Liver (tissue), 9 donors: ENCODE measurements around the gene DSCAML1. TPM values are rescaled to one million over a fixed set of nuclear protein-coding genes. Genes with fewer than 3 reads are reported as not detected.

Experiments
- DNase-seq: peaks from one replicate; pipeline ENCODE4 v3.0.0-alpha.2; 2017; ENCODE audit warnings: low spot score
- H3K27ac ChIP-seq, 2 donors: one replicate each; pipeline ENCODE4 v1.7.0; 2013; ENCODE audit warnings: inconsistent platforms in 2 of 2, low read length in 2 of 2, control low read depth in 1 of 2, low read depth in 1 of 2, mild to moderate bottlenecking in 1 of 2
- H3K27me3 ChIP-seq, 4 donors: one replicate each; pipeline versions ENCODE4 v1.6.1 to v1.7.0; 2013; ENCODE audit warnings: low read length in 3 of 4, inconsistent platforms in 1 of 4, mild to moderate bottlenecking in 1 of 4, moderate library complexity in 1 of 4; ENCODE audit not compliant: control insufficient read depth in 4 of 4, insufficient read depth in 4 of 4
- H3K36me3 ChIP-seq, 4 donors: one replicate each; pipeline versions ENCODE4 v1.6.1 to v1.7.0; 2013; ENCODE audit warnings: low read length in 3 of 4, mild to moderate bottlenecking in 3 of 4, low read depth in 1 of 4, moderate library complexity in 1 of 4; ENCODE audit not compliant: control insufficient read depth in 4 of 4, insufficient read depth in 3 of 4
- H3K4me1 ChIP-seq, 4 donors: one replicate each; pipeline versions ENCODE4 v1.6.1 to v1.7.0; 2013; ENCODE audit warnings: low read length in 3 of 4, mild to moderate bottlenecking in 3 of 4, moderate library complexity in 1 of 4; ENCODE audit not compliant: control insufficient read depth in 4 of 4, insufficient read depth in 4 of 4
- H3K4me3 ChIP-seq, 3 donors: one replicate each; pipeline versions ENCODE4 v1.6.1 to v1.7.0; 2013; ENCODE audit warnings: low read length in 3 of 3, control low read depth in 1 of 3, low read depth in 1 of 3, mild to moderate bottlenecking in 1 of 3
- H3K9ac ChIP-seq, 2 donors: one replicate each; pipeline ENCODE4 v1.7.0; 2013; ENCODE audit warnings: low read length in 2 of 2, mild to moderate bottlenecking in 2 of 2, moderate library complexity in 2 of 2, control low read depth in 1 of 2, low read depth in 1 of 2
- H3K9me3 ChIP-seq, 4 donors: one replicate each; pipeline versions ENCODE4 v1.6.1 to v1.7.0; 2013; ENCODE audit warnings: low read length in 3 of 4; ENCODE audit not compliant: control insufficient read depth in 4 of 4
- ATF3 ChIP-seq: IDR thresholded peaks from 2 replicates; pipeline ENCODE4 v1.6.1; 2016; ENCODE audit warnings: antibody characterized with exemption
- CTCF ChIP-seq: fragments of 150-350 bp; IDR thresholded peaks from 2 replicates; pipeline ENCODE4 v1.5.1; 2017; ENCODE audit warnings: improper control_type of control experiment, low read depth, low read length; ENCODE audit not compliant: missing input control
- EGR1 ChIP-seq, 2 donors: IDR thresholded peaks; 2 replicates each; pipeline ENCODE4 v1.6.1; 2016 to 2018; ENCODE audit warnings: antibody characterized with exemption in 2 of 2, low read depth in 2 of 2
- FOXA1 ChIP-seq: IDR thresholded peaks from 2 replicates; pipeline ENCODE4 v1.6.1; 2016; ENCODE audit warnings: antibody characterized with exemption
- FOXA2 ChIP-seq: IDR thresholded peaks from 2 replicates; pipeline ENCODE4 v1.6.1; 2016; ENCODE audit warnings: antibody characterized with exemption
- HNF4A ChIP-seq, 2 donors: conservative IDR thresholded peaks; 2 replicates each; pipeline ENCODE4 v1.6.1; 2016; ENCODE audit warnings: antibody characterized with exemption in 2 of 2, mild to moderate bottlenecking in 2 of 2
- JUND ChIP-seq, 2 donors: IDR thresholded peaks; 2 replicates each; pipeline ENCODE4 v1.6.1; 2016; ENCODE audit warnings: antibody characterized with exemption in 2 of 2
- NR2F2 ChIP-seq: IDR thresholded peaks from 2 replicates; pipeline ENCODE4 v1.6.1; 2016; ENCODE audit warnings: antibody characterized with exemption
- RAD21 ChIP-seq, 2 donors: IDR thresholded peaks; 2 replicates each; pipeline ENCODE4 v1.6.1; 2016; ENCODE audit warnings: antibody characterized with exemption in 2 of 2, mild to moderate bottlenecking in 2 of 2
- REST ChIP-seq: IDR thresholded peaks from 2 replicates; pipeline ENCODE4 v1.6.1; 2016; ENCODE audit warnings: antibody characterized with exemption, mild to moderate bottlenecking
- RXRA ChIP-seq, 2 donors: IDR thresholded peaks; 2 replicates each; pipeline ENCODE4 v1.6.1; 2017 to 2018; ENCODE audit warnings: antibody characterized with exemption in 2 of 2, mild to moderate bottlenecking in 1 of 2
- TAF1 ChIP-seq: conservative IDR thresholded peaks from 2 replicates; pipeline ENCODE4 v1.6.1; 2016; ENCODE audit warnings: antibody characterized with exemption, mild to moderate bottlenecking
- YY1 ChIP-seq: IDR thresholded peaks from 2 replicates; pipeline ENCODE4 v1.6.1; 2016; ENCODE audit warnings: antibody characterized with exemption, mild to moderate bottlenecking
- WGBS: extraction: QIAGEN DNeasy Blood & Tissue Kit; methylation state at CpG from one replicate; pipeline ENCODE4 v1.1.7; 2013; 5-methylcytosine and 5-hydroxymethylcytosine counted together
- polyA plus RNA-seq, 2 donors: library from polyadenylated mRNA; stranded (reverse) in 1 of 2; unstranded in 1 of 2; fragments of 200-250 nt in 1 of 2; fragments of >200 nt in 1 of 2; fragmentation: Nextera tagmentation in 1 of 2; extraction: Ambion mirVana in 1 of 2; gene quantifications; one replicate each; pipeline versions ENCODE4 v1.2.1 to v1.2.3, GENCODE V29; 2013 to 2015
- total RNA-seq, 2 donors: library from RNA; depleted of rRNA; stranded (reverse); fragments of >200 nt; gene quantifications; one replicate each; pipeline ENCODE4 v1.2.3, GENCODE V29; 2014
- TF ChIP-seq, protein P1 (sequence below): IDR thresholded peaks from 2 replicates; pipeline ENCODE4 v1.6.1; 2016; ENCODE audit warnings: antibody characterized with exemption
- TF ChIP-seq, protein P2 (sequence below): IDR thresholded peaks from 2 replicates; pipeline ENCODE4 v1.6.1; 2016; ENCODE audit warnings: antibody characterized with exemption
- donor health status: healthy.
- donor health status: healthy.
- donor health status: healthy.
- donor health status: healthy.
- donor health status: healthy.

DSCAML1 gene
- total and polyA plus RNA-seq, 4 donors, result 0.07 to 0.42 (median 0.20) TPM

GRCh38 chr11:117807482-117808327 is 10.7 kb upstream of the DSCAML1 start:
- H3K36me3 ChIP-seq, result no peaks in the 10 kb centered on the region
- no peak overlapping the region for H3K9ac ChIP-seq
- no peaks in the 10 kb centered on the region for H3K4me1 ChIP-seq
- peak; percentile 78 for DNase-seq
- H3K27me3 ChIP-seq, result no peaks in the 10 kb centered on the region
- H3K27ac ChIP-seq, result no peak overlapping the region
- H3K9me3 ChIP-seq, result no peaks in the 10 kb centered on the region
- WGBS, result 53% methylated on average over 22 of the region's 22 CpGs
- H3K4me3 ChIP-seq, result no peak overlapping the region
- TF ChIP-seq, protein P1, sequence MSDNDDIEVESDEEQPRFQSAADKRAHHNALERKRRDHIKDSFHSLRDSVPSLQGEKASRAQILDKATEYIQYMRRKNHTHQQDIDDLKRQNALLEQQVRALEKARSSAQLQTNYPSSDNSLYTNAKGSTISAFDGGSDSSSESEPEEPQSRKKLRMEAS, result no peak
- TF ChIP-seq, protein P2, sequence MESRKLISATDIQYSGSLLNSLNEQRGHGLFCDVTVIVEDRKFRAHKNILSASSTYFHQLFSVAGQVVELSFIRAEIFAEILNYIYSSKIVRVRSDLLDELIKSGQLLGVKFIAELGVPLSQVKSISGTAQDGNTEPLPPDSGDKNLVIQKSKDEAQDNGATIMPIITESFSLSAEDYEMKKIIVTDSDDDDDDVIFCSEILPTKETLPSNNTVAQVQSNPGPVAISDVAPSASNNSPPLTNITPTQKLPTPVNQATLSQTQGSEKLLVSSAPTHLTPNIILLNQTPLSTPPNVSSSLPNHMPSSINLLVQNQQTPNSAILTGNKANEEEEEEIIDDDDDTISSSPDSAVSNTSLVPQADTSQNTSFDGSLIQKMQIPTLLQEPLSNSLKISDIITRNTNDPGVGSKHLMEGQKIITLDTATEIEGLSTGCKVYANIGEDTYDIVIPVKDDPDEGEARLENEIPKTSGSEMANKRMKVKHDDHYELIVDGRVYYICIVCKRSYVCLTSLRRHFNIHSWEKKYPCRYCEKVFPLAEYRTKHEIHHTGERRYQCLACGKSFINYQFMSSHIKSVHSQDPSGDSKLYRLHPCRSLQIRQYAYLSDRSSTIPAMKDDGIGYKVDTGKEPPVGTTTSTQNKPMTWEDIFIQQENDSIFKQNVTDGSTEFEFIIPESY, result no peak
- no peak for TF ChIP-seq TAF1
- TF ChIP-seq FOXA1, result no peak
- no peak for TF ChIP-seq FOXA2
- no peak for TF ChIP-seq JUND (IDR thresholded peaks at IDR 0.05)
- no peak for TF ChIP-seq ATF3
- TF ChIP-seq RAD21 (IDR thresholded peaks at IDR 0.05), result peak; percentile 86 to 87
- TF ChIP-seq CTCF, result peak; percentile 86
- TF ChIP-seq REST, result no peak
- no peak for TF ChIP-seq YY1
- no peak for TF ChIP-seq HNF4A (conservative IDR thresholded peaks at IDR 0.05)

DNA sequence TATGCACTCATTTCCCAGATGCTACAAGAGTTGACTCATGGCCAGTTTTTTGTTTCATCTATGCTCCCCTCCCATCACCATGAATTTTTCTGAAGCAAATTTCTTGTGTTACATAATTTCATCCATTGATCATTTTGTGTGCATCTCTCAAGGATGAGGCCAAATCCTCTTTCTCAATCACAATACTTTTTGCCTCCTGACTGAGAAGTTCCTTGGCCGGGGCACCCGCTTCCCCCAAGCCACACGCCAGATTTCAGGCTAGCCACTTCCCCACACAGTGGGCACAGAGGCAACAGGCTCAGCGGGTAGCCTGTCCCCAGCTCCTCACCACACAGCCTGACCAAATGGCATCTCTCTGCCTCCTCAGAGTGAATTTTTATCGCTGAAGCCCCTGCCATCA is 9.8 kb upstream of the DSCAML1 start:
- DNase-seq, result no peak
- TF ChIP-seq EGR1 (IDR thresholded peaks at IDR 0.05; ENCODE audit: low read depth in 2 of 2) (no peak), FOXA2 (no peak), NR2F2 (no peak), HNF4A (conservative IDR thresholded peaks at IDR 0.05) (no peak), CTCF (no peak), REST (no peak), RXRA (IDR thresholded peaks at IDR 0.05) (no peak)
- Histone ChIP-seq H3K9me3 (no peaks in the 10 kb centered on the region), H3K4me1 (no peaks in the 10 kb centered on the region), H3K27ac (no peak overlapping the region), H3K9ac (no peak overlapping the region), H3K27me3 (no peaks in the 10 kb centered on the region), H3K4me3 (no peak overlapping the region), H3K36me3 (no peaks in the 10 kb centered on the region)
- 82% methylated on average over 5 of the region's 5 CpGs for WGBS
